ENCODE results near the gene MAGI1.

GRCh38 chr3:65343736-65344135 is 695.0 kb downstream of the MAGI1 start:
- TF ChIP-seq GABPA (IDR thresholded peaks at IDR 0.05; ENCODE audit: low read depth) (no peak), POLR2AphosphoS5 (IDR thresholded peaks at IDR 0.05; ENCODE audit: low read depth) (no peak), REST (IDR thresholded peaks at IDR 0.05; ENCODE audit: insufficient replicate concordance, low read depth) (no peak), SPI1 (IDR thresholded peaks at IDR 0.05; ENCODE audit: borderline replicate concordance, low read depth) (no peak)
- TF ChIP-seq, protein P1, sequence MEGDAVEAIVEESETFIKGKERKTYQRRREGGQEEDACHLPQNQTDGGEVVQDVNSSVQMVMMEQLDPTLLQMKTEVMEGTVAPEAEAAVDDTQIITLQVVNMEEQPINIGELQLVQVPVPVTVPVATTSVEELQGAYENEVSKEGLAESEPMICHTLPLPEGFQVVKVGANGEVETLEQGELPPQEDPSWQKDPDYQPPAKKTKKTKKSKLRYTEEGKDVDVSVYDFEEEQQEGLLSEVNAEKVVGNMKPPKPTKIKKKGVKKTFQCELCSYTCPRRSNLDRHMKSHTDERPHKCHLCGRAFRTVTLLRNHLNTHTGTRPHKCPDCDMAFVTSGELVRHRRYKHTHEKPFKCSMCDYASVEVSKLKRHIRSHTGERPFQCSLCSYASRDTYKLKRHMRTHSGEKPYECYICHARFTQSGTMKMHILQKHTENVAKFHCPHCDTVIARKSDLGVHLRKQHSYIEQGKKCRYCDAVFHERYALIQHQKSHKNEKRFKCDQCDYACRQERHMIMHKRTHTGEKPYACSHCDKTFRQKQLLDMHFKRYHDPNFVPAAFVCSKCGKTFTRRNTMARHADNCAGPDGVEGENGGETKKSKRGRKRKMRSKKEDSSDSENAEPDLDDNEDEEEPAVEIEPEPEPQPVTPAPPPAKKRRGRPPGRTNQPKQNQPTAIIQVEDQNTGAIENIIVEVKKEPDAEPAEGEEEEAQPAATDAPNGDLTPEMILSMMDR (IDR thresholded peaks at IDR 0.05; ENCODE audit: insufficient read depth, low read length), result no peak

Measured in HL-60 (cell line).